H9 (cell line): ENCODE data around the gene YLPM1. TPM values are rescaled to one million over a fixed set of nuclear protein-coding genes. Genes with fewer than 3 reads are reported as not detected.

ENCODE experiments used
- DNase-seq: peaks from one replicate; pipeline ENCODE4 v3.0.0-alpha.2; 2017
- H2AFZ ChIP-seq: one replicate; pipeline ENCODE4 v1.6.1; 2013; ENCODE audit warnings: mild to moderate bottlenecking, low read length, control low read depth, moderate library complexity
- H2AK5ac ChIP-seq: 2 replicates; pipeline ENCODE4 v1.6.1; 2013; ENCODE audit warnings: low read length, control low read depth, mixed read lengths; ENCODE audit not compliant: insufficient read length
- H2BK120ac ChIP-seq: one replicate; pipeline ENCODE4 v1.6.1; 2013; ENCODE audit warnings: low read depth, mild to moderate bottlenecking, low read length, control low read depth, inconsistent platforms; ENCODE audit not compliant: poor library complexity, severe bottlenecking
- H2BK12ac ChIP-seq: 2 replicates; pipeline ENCODE4 v1.6.1; 2013; ENCODE audit warnings: low read length, control low read depth, mixed read lengths, low read depth; ENCODE audit not compliant: insufficient read length
- H2BK15ac ChIP-seq: 2 replicates; pipeline ENCODE4 v1.6.1; 2013; ENCODE audit warnings: low read depth, low read length, control low read depth
- H2BK20ac ChIP-seq: one replicate; pipeline ENCODE4 v1.6.1; 2013; ENCODE audit warnings: low read depth, mild to moderate bottlenecking, low read length, control low read depth, inconsistent platforms; ENCODE audit not compliant: poor library complexity, severe bottlenecking
- H2BK5ac ChIP-seq: 2 replicates; pipeline ENCODE4 v1.6.1; 2013; ENCODE audit warnings: low read length, control low read depth, mixed read lengths; ENCODE audit not compliant: insufficient read length
- H3K14ac ChIP-seq: 2 replicates; pipeline ENCODE4 v1.6.1; 2013; ENCODE audit warnings: low read length, control low read depth; ENCODE audit not compliant: insufficient read depth
- H3K18ac ChIP-seq: 2 replicates; pipeline ENCODE4 v1.6.1; 2013; ENCODE audit warnings: low read depth, mild to moderate bottlenecking, mixed read lengths, low read length, control low read depth; ENCODE audit not compliant: insufficient read length
- H3K23ac ChIP-seq: 2 replicates; pipeline ENCODE4 v1.6.1; 2013; ENCODE audit warnings: low read length, control low read depth, mixed read lengths, low read depth; ENCODE audit not compliant: insufficient read length
- H3K23me2 ChIP-seq: 2 replicates; pipeline ENCODE4 v1.6.1; 2013; ENCODE audit warnings: low read depth, mild to moderate bottlenecking, mixed read lengths, low read length, control low read depth; ENCODE audit not compliant: insufficient read length, poor library complexity, severe bottlenecking
- H3K27ac ChIP-seq: 2 replicates; pipeline ENCODE4 v1.5.1; 2013; ENCODE audit warnings: low read length, control low read depth, mixed read lengths, low read depth; ENCODE audit not compliant: insufficient read length
- H3K27me3 ChIP-seq: 2 replicates; pipeline ENCODE4 v1.6.1; 2013; ENCODE audit warnings: low read length, control low read depth, inconsistent platforms; ENCODE audit not compliant: insufficient read depth
- H3K4ac ChIP-seq: 2 replicates; pipeline ENCODE4 v1.6.1; 2013; ENCODE audit warnings: low read depth, mild to moderate bottlenecking, control low read depth, inconsistent platforms, low read length, moderate library complexity
- H3K4me1 ChIP-seq: 2 replicates; pipeline ENCODE4 v1.6.1; 2013; ENCODE audit warnings: low read length, control low read depth, inconsistent platforms; ENCODE audit not compliant: insufficient read depth
- H3K4me2 ChIP-seq: 2 replicates; pipeline ENCODE4 v1.6.1; 2013; ENCODE audit warnings: low read length, control low read depth, mixed read lengths; ENCODE audit not compliant: insufficient read length, insufficient read depth
- H3K56ac ChIP-seq: 2 replicates; pipeline ENCODE4 v1.6.1; 2013; ENCODE audit warnings: low read depth, mild to moderate bottlenecking, mixed read lengths, low read length, control low read depth; ENCODE audit not compliant: insufficient read length
- H3K79me1 ChIP-seq: 2 replicates; pipeline ENCODE4 v1.6.1; 2013; ENCODE audit warnings: low read depth, mild to moderate bottlenecking, moderate library complexity, low read length, control low read depth, inconsistent platforms; ENCODE audit not compliant: insufficient read depth, poor library complexity, severe bottlenecking
- H3K79me2 ChIP-seq: 2 replicates; pipeline ENCODE4 v1.6.1; 2013; ENCODE audit warnings: low read length, control low read depth, inconsistent platforms; ENCODE audit not compliant: insufficient read depth
- H3K9ac ChIP-seq: 2 replicates; pipeline ENCODE4 v1.6.1; 2013; ENCODE audit warnings: low read length, control low read depth, mixed read lengths; ENCODE audit not compliant: insufficient read length; ENCODE audit errors: extremely low read depth
- H3K9me3 ChIP-seq: one replicate; pipeline ENCODE4 v1.6.1; 2013; ENCODE audit warnings: low read depth, low read length, inconsistent platforms; ENCODE audit not compliant: control insufficient read depth
- H3T11ph ChIP-seq: one replicate; pipeline ENCODE4 v1.6.1; 2013; ENCODE audit warnings: mild to moderate bottlenecking, low read length, control low read depth, inconsistent platforms
- H4K20me1 ChIP-seq: one replicate; pipeline ENCODE4 v1.6.1; 2013; ENCODE audit not compliant: control insufficient read depth, insufficient read length, insufficient read depth
- H4K5ac ChIP-seq: 2 replicates; pipeline ENCODE4 v1.6.1; 2013; ENCODE audit warnings: low read depth, mild to moderate bottlenecking, mixed read lengths, low read length, control low read depth; ENCODE audit not compliant: insufficient read length
- H4K8ac ChIP-seq: replicated peaks from 2 replicates; pipeline ENCODE4 v1.6.1; 2013; ENCODE audit warnings: low read length, control low read depth, mixed read lengths, low read depth; ENCODE audit not compliant: insufficient read length
- H4K91ac ChIP-seq: 2 replicates; pipeline ENCODE4 v1.6.1; 2013; ENCODE audit warnings: low read depth, mild to moderate bottlenecking, moderate library complexity, mixed read lengths, low read length, control low read depth; ENCODE audit not compliant: insufficient read length
- H3K27ac Mint-ChIP-seq, 3 experiments: 2 replicates in 2 of 3; 3 replicates in 1 of 3; pipeline ENCODE4 v1.8.0; 2020 to 2021; ENCODE audit warnings: mixed read lengths in 3 of 3, mild to moderate bottlenecking in 1 of 3, moderate library complexity in 1 of 3
- H3K27me3 Mint-ChIP-seq: 2 replicates; pipeline ENCODE4 v1.8.0; 2021; ENCODE audit warnings: low read depth, mild to moderate bottlenecking, moderate library complexity, mixed read lengths
- H3K36me3 Mint-ChIP-seq, 3 experiments: 2 replicates in 2 of 3; 3 replicates in 1 of 3; pipeline ENCODE4 v1.8.0; 2020 to 2021; ENCODE audit warnings: low read depth in 3 of 3, mixed read lengths in 3 of 3; ENCODE audit not compliant: insufficient read depth in 1 of 3
- H3K4me1 Mint-ChIP-seq, 2 experiments: 2 replicates each; pipeline ENCODE4 v1.8.0; 2020; ENCODE audit warnings: mixed read lengths in 2 of 2
- H3K4me3 Mint-ChIP-seq, 2 experiments: 2 replicates in 1 of 2; 3 replicates in 1 of 2; pipeline ENCODE4 v1.8.0; 2020 to 2021; ENCODE audit warnings: mild to moderate bottlenecking in 2 of 2, mixed read lengths in 2 of 2, moderate library complexity in 1 of 2
- H3K9me3 Mint-ChIP-seq, 2 experiments: 2 replicates in 1 of 2; 3 replicates in 1 of 2; pipeline ENCODE4 v1.8.0; 2020; ENCODE audit warnings: mild to moderate bottlenecking in 2 of 2, mixed read lengths in 2 of 2, moderate library complexity in 1 of 2
- CTCF ChIP-seq: fragments of 200-600 bp; sonication (generic); conservative IDR thresholded peaks from 3 replicates; pipeline ENCODE4 v1.8.0; 2021; ENCODE audit warnings: antibody characterized with exemption, mild to moderate bottlenecking
- WGBS: extraction: QIAGEN DNeasy Blood & Tissue Kit; methylation state at CpG from one replicate; pipeline ENCODE4 v1.1.7; 2013; ENCODE audit warnings: missing lambda C conversion rate, low lambda C conversion rate, mixed read lengths; ENCODE audit not compliant: insufficient read length; ENCODE audit errors: extremely low coverage; 5-methylcytosine and 5-hydroxymethylcytosine counted together
- total RNA-seq: library from RNA; stranded (reverse); gene quantifications from 2 replicates; pipeline ENCODE4 v1.2.1, GENCODE V29; 2021

Gene YLPM1
- total RNA-seq, 1 experiment from 2014 or later = 82.2 TPM

- no peak for DNase-seq
- H3K79me1 ChIP-seq = no peaks in the 10 kb centered on the region
- no peak overlapping the region for H2BK120ac ChIP-seq
- no peak overlapping the region for H2BK5ac ChIP-seq
- H3K14ac ChIP-seq = no peak overlapping the region
- no peak overlapping the region for H3K4me3 Mint-ChIP-seq
- H3K4ac ChIP-seq = no peak overlapping the region
- H2AFZ ChIP-seq = no peak overlapping the region
- no peaks in the 10 kb centered on the region for H3K27me3 ChIP-seq
- no peaks in the 10 kb centered on the region for H4K20me1 ChIP-seq
- H3K9me3 Mint-ChIP-seq = no peaks in the 10 kb centered on the region
- peaks cover 7 to 49% (median 39%) of the 10 kb centered on the region in 3 experiments; a peak in 5 of 7 replicates for H3K36me3 Mint-ChIP-seq
- WGBS = no CpG with 5 or more reads among the region's 3 CpGs
- H2BK20ac ChIP-seq = no peak overlapping the region
- H3K27me3 Mint-ChIP-seq = no peaks in the 10 kb centered on the region
- H3K27ac ChIP-seq = no peak overlapping the region
- no peak overlapping the region for H3K27ac Mint-ChIP-seq
- no peak overlapping the region for H3K56ac ChIP-seq
- no peak overlapping the region for H3K18ac ChIP-seq
- no peak overlapping the region for H4K5ac ChIP-seq
- no peaks in the 10 kb centered on the region for H3K9me3 ChIP-seq
- H3K9ac ChIP-seq = no peak overlapping the region
- H3K4me1 ChIP-seq = no peaks in the 10 kb centered on the region
- TF ChIP-seq CTCF = no peak
- H3K4me2 ChIP-seq = no peak overlapping the region
- H2AK5ac ChIP-seq = no peak overlapping the region
- H2BK12ac ChIP-seq = no peak overlapping the region
- no peak overlapping the region for H3T11ph ChIP-seq
- no peaks in the 10 kb centered on the region for H3K4me1 Mint-ChIP-seq
- H4K91ac ChIP-seq = no peak overlapping the region
- H3K23me2 ChIP-seq = no peaks in the 10 kb centered on the region
- H4K8ac ChIP-seq = no peak overlapping the region
- no peak overlapping the region for H2BK15ac ChIP-seq
- H3K79me2 ChIP-seq = no peaks in the 10 kb centered on the region
- H3K23ac ChIP-seq = no peak overlapping the region
Observed at GRCh38 chr14:74733221-74733620, 29.9 kb upstream of the YLPM1 start.
